GM18511 (cell line): ENCODE results near the gene HLCS.

ENCODE experiments used
- ATAC-seq: cut with Tn5 transposase; IDR thresholded peaks from one replicate; pipeline ENCODE4 v1.9.1; 2021; ENCODE audit warnings: mild to moderate bottlenecking, moderate library complexity; ENCODE audit not compliant: unreplicated experiment

Gene HLCS

DNA sequence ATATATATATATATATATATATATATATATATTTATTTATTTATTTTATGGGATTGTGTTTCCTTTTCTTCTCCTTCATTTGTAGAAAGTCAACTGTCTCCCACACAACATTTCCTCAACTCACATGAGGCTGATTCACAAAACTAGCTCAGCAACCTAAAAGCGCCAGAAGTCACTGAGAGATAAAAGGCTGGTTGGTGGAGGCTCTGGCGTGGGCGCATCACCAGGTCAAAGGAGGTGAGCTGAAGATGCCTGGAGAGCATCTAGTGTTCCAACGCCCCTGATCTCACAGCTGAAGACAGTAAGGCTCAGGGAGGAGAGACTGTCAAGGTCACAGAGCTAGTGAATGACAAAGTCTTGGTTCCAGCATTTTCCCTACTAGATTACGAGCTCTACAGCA, 78.0 kb downstream of the HLCS start:
- ATAC-seq: no peak

DNA sequence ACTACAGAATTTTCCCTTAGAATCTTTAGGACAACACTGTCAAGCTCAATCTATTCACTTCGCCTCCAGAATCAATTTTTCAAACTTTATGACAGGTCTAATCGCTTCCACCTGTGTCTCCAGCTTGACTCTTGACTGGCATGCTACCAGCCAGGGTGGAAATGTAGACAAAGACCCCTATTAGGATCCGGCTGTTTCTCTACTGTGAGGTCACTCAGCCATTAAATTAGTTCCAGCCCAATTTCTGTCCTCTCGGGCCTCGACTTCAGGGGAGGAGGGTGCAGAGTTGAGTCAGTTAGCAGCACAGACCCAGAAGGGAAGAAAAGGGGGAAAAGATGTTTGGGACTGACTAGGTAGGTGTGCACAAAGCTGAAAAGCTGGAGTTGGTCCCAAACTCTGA, 78.5 kb downstream of the HLCS start:
- ATAC-seq: no peak

- no peak for ATAC-seq
These were observed 82.7 kb downstream of the HLCS start for GRCh38 chr21:36883532-36884486.

GRCh38 chr21:36882776-36883175, 83.7 kb downstream of the HLCS start:
- no peak for ATAC-seq

GRCh38 chr21:36881228-36881627, 85.2 kb downstream of the HLCS start:
- ATAC-seq: no peak

DNA sequence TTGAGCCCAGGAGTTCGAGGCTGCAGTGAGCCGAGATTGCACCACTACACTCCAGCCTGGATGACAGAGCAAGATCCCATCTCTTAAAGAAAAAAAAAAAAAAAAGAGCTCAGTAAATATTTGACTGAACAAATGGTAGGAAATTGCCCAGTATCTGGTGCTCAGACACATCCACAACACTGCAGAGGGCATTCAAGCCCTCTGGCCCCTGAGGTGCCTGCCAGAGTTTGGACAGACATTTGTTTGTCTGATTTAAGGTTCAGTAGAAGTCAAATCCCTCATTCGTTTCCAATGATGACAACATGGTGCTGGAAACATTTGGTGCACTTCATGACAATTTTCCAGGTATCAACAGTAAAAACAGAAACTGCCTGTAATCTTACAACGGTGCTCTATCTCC, 86.6 kb downstream of the HLCS start:
- ATAC-seq: no peak

DNA sequence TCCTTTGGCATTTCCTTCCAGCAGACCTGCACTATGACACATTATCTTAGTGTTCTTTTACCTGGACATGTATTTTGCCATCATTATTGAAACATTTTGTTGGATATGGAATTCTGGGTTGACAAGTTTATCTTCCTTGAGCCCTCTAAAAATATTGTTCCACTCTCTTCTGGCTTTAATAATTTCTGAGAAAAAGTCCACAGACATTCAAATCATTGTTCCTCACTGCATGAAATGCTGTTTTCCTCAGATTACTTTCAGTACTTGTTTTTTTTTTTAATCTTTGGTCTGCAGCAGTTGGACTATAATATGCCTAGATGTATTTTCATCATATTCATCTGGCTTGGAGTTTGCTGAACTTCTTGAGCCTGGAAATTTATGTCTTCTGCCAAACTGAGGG, 88.7 kb downstream of the HLCS start:
- no peak for ATAC-seq

DNA sequence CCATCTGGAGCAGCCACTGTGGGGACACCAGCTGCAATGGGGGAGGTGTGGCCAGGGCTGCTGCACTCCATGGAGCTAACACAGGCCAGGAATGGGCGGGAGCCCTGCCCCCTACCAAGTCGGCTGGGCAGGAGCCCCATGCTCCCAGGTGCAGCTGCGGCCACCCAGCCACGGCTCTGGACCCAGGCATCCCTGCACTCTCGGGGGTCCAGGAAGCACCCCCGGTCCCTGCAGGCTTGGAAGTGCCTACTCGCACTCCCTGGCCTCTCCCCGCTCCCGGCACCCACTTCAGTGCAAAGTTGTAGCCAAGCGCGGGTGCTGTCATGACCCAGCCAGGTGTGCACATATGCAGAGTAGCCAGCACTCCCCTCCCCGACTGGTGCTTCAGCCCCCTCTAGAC, 91.8 kb downstream of the HLCS start:
- ATAC-seq: no peak

DNA sequence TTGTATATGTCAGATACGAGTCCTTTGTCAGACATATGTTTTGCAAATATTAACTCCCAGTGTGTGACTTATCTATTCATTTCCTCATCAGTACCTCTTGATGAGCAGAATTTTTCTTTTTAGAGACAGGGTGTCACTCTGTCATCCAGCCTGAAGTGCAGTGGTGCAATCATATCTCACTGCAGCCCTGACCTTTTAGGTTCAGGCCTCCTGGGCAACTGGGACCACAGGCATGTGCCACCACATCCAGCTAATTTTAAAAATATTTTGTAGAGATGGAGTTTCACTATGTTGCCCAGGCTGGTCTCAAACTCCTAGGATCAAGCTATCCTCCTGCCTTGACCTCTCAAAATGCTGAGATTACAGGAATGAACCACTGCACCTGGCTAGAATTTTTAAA, 93.0 kb downstream of the HLCS start:
- ATAC-seq: no peak

GRCh38 chr21:36867291-36867905, 99.1 kb downstream of the HLCS start:
- no peak for ATAC-seq

GRCh38 chr21:36866419-36866818, 100.0 kb downstream of the HLCS start:
- no peak for ATAC-seq

DNA sequence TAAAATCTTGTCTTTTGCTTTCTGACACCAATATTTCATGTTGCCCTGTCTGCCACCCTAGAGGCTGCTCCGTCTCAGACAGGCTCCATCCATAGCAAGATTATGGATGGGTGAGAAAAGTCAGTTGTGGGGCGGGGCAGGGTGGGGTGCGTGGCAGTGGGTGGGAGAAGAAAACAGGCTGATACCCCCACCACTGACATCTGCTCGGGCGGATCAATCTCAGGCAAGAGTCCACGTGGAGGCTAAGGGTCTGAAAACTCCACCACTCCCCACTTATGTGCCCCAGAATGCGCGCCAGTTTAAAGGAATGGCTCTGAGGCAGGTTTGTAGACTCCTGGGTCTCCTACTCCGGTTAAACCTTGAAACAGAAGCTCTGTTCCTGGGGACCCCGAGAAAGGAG, 101.5 kb downstream of the HLCS start:
- ATAC-seq: no peak

DNA sequence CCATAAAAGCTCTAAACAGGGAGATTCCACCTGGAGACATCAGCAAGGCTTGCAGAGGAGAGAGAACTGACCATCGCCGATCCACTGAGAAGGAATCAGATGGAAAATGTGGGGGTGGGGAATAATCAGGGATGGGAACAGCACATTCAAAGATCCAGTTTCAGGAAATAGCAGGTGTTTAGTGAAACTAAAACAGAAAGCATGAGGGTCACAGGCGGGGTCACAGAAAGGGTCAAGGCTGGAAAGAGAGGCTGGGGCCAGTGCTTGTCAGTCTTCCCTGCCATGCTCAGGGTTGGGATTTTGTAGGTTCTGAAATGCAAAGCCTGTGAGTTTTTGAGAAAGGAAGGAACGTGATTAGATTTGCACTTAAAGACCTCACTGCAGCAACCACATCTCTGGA, 103.2 kb downstream of the HLCS start:
- ATAC-seq: no peak

- ATAC-seq: no peak
These were observed 104.7 kb downstream of the HLCS start for GRCh38 chr21:36861595-36862323.

GRCh38 chr21:36860736-36861594, 105.5 kb downstream of the HLCS start:
- no peak for ATAC-seq

DNA sequence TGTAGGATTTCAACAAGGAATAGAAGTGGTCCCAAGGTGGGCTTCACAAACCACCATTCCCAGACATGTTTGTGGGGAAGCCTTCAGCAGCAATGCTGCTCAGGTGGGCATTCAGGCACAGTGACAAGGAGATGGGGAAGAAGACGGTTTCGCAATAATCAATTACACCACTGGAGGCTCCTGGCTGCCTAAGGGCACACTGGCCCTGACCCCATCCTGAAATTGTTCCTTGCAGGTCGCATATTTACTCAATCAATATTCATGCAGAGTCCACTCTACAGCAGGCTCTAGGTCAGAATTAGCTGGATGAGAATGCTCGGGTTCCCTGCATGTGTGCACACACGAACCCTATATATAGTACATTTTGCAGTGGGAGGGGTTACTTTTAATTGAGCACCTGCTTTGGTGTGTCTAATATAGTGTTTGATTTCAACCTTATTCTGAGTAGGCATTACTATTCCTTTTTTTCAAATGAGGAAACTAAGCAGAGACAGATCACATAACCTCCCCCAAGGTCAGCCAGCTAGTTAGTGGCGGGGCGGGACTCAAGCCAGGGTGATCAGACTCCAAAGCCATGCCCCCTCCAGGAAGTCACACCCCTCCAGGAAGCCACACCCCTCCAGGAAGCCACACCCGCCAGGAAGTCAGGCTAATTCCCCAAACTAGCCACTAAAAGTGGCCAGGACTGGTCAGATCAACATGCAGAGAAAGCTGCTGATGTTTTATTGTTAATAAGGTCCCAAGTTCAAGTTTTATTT, 106.5 kb downstream of the HLCS start:
- no peak for ATAC-seq

- ATAC-seq: no peak
These were observed 108.0 kb downstream of the HLCS start for GRCh38 chr21:36858320-36858957.

GRCh38 chr21:36856643-36857042, 109.8 kb downstream of the HLCS start:
- ATAC-seq: no peak

DNA sequence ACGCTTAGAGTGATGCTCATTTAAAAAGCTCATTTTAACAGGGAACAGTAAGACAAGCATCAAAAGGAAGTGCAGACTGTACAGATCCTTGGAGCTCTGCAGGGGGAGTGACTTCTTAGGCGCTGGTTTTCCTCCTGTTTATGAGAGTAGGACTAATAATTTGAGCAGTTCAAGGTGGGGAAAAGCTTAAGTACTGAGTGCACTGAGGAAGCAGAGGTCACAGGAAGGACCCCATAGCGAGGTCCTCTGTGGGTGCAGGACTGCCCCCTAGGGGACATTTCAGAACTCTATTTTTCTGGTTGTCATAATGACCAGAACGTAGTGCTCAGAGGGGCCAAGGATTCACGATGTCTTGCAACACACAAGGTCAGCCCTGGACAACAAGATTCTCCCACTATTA, 112.1 kb downstream of the HLCS start:
- ATAC-seq: no peak

DNA sequence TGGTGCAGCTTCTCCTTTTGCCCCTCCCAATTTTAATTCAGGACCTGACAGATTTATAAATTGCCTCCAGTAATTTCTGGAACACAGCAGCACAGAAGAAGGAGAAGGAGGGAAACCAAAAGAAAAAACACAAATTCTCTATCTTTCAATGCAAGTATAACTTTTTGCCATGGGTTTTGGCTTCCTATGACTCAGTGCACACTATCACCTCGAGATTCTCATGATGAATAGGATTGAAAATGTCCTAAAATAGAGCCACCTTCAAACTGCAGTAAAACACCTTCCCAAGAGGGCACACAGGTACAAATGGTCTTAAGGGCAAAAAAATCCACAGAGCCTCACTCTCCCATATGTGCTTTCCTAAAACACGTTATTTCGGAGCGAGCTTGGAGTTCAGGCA, 113.6 kb downstream of the HLCS start:
- ATAC-seq: no peak
